Thyroid gland (tissue), 4 donors: ENCODE results near the gene PTRHD1. TPM values are rescaled to one million over a fixed set of nuclear protein-coding genes. Genes with fewer than 3 reads are reported as not detected.

Experiments used
- DNase-seq, 2 donors: peaks; one replicate each; pipeline ENCODE4 v3.0.0-alpha.2; 2019
- H3K27ac ChIP-seq, 3 donors: fragments of 200-600 bp; sonication (generic); 1 replicate in 2 of 3; 2 replicates in 1 of 3; pipeline ENCODE4 v1.5.1; 2016 to 2019; ENCODE audit warnings: mild to moderate bottlenecking in 1 of 3, moderate library complexity in 1 of 3
- H3K27me3 ChIP-seq: fragments of 200-600 bp; sonication (generic); one replicate; pipeline ENCODE4 v1.5.1; 2019
- H3K36me3 ChIP-seq, 2 donors: fragments of 200-600 bp; sonication (generic); one replicate each; pipeline ENCODE4 v1.5.1; 2016 to 2019
- H3K4me1 ChIP-seq, 2 donors: fragments of 200-600 bp; sonication (generic); one replicate each; pipeline ENCODE4 v1.5.1; 2017 to 2019
- H3K4me3 ChIP-seq, 3 donors: fragments of 200-600 bp; sonication (generic); replicated peaks in 1 of 3; 1 replicate in 2 of 3; 2 replicates in 1 of 3; pipeline ENCODE4 v1.5.1; 2016; ENCODE audit warnings: mild to moderate bottlenecking in 1 of 3
- H3K9me3 ChIP-seq: fragments of 200-600 bp; sonication (generic); one replicate; pipeline ENCODE4 v1.5.1; 2017
- CTCF ChIP-seq, 6 experiments: fragments of 200-600 bp in 3 of 6; fragments of 450-650 bp in 3 of 6; sonication (generic) in 3 of 6; IDR thresholded peaks; one replicate each; pipeline ENCODE4 v1.5.1; 2016 to 2019; ENCODE audit warnings: antibody characterized with exemption in 6 of 6, mild to moderate bottlenecking in 2 of 6, inconsistent platforms in 1 of 6, moderate library complexity in 1 of 6
- POLR2A ChIP-seq, 2 donors: fragments of 450-650 bp; IDR thresholded peaks; one replicate each; pipeline ENCODE4 v1.6.1; 2017; ENCODE audit warnings: antibody characterized with exemption in 2 of 2, mild to moderate bottlenecking in 2 of 2, moderate library complexity in 1 of 2
- WGBS, 2 donors: methylation state at CpG; one replicate each; pipeline ENCODE4 v1.1.5; 2017; 5-methylcytosine and 5-hydroxymethylcytosine counted together
- intact Hi-C: fragments of 100-400 bp; cut with DNase I; formaldehyde crosslinking; loops from one replicate; pipeline ENCODE4 v1.15.1; 2023
- total RNA-seq, 4 donors: library from RNA; depleted of rRNA; stranded (reverse); fragments of >200 nt; gene quantifications; one replicate each; pipeline ENCODE4 v1.2.3, GENCODE V29; 2016

The PTRHD1 gene
- total RNA-seq, 4 donors from 2014 or later: 12.6 to 68.8 (median 31.6) TPM

DNA sequence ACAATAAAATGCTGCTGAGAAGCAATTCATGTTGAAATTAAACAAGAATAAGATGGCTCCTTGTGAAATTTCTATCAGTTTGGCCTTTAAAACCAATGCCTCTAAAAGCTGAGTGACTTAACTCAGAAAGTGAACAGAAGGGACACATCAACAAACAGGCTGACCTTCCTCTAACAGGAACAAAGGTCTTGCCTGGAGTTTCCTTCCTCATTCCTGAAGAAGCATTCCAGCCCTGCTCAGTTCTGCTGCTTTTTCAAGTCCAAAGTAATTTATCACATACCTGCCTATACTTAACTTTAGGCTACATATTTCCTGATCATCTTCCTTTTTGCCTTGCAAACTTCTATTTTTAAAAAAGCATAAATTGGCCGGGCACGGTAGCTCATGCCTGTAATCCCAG, 14.1 kb downstream of the PTRHD1 start:
- no peaks in the 10 kb centered on the region for H3K27me3 ChIP-seq
- DNase-seq: no peak
- TF ChIP-seq POLR2A (IDR thresholded peaks at IDR 0.05): no peak
- TF ChIP-seq CTCF (IDR thresholded peaks at IDR 0.05): no peak
- no peaks in the 10 kb centered on the region for H3K36me3 ChIP-seq
- H3K4me1 ChIP-seq: no peaks in the 10 kb centered on the region
- 73 to 77% methylated on average over 2 of the region's 2 CpGs for WGBS, 2 donors
- no peak overlapping the region for H3K27ac ChIP-seq
- H3K9me3 ChIP-seq: no peaks in the 10 kb centered on the region
- H3K4me3 ChIP-seq: no peak overlapping the region
- intact Hi-C loops: no loop called here

GRCh38 chr2:24774373-24774772, 18.8 kb downstream of the PTRHD1 start:
- no peaks in the 10 kb centered on the region for H3K4me1 ChIP-seq

DNA sequence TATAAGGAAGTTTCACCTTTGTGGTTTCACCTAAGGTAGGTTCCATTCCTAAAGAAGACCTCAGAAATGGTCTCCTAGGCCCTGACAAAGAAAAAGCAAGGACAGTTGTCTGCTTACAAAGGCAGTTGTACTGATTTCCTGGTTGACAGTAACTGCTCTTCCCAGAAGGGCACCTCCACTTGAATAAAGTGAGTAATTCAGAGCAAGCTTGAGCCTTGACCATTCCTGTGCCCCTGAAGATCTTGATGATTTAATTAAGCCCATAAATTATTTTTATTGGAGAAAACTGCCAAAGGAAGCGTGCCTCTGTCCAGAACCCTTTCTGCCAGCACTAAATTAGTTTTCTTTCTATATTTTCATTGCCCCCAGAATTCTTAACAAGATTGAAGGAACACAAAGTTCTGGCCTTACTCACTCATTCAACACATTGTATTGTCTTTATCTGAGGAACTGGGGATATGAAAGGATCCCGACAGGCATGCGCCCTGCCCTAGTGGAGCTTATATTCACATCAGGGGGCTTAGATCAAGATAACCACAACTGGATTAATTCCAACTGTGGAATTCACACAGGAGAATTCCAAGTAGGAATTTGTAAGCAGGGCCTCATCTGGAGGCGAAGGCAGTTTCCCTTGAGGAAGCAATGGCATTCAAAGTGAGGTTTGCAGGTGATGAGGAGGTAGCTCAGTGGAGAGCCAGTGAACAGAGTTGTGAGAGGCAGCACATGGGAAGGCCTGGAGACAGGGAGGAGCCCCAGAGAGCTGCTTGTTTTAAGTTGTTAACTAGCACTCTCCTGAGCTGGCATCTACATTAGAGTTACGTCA, 21.2 kb downstream of the PTRHD1 start:
- intact Hi-C loops: no loop called here
- Histone ChIP-seq H3K9me3 (no peaks in the 10 kb centered on the region), H3K27me3 (no peaks in the 10 kb centered on the region), H3K36me3 (no peaks in the 10 kb centered on the region), H3K4me3 (no peak overlapping the region), H3K4me1 (peaks cover 12 to 20% of the 10 kb centered on the region in 2 donors), H3K27ac (no peak overlapping the region)
- TF ChIP-seq POLR2A (IDR thresholded peaks at IDR 0.05): no peak
- no peak for TF ChIP-seq CTCF (IDR thresholded peaks at IDR 0.05)
- peak; percentile 9 to 22 for DNase-seq
- 90 to 94% methylated on average over 5 of the region's 5 CpGs for WGBS, 2 donors

More at GRCh38 chr2:24774373-24774772, 18.8 kb downstream of the PTRHD1 start:
- 87% methylated on average over 3 of the region's 3 CpGs for WGBS, 2 donors
- Histone ChIP-seq H3K27ac (no peak overlapping the region), H3K9me3 (no peaks in the 10 kb centered on the region), H3K27me3 (no peaks in the 10 kb centered on the region), H3K36me3 (no peaks in the 10 kb centered on the region), H3K4me3 (no peak overlapping the region)
- intact Hi-C loops: no loop called here
- TF ChIP-seq CTCF (IDR thresholded peaks at IDR 0.05): no peak
- no peak for TF ChIP-seq POLR2A (IDR thresholded peaks at IDR 0.05)
- DNase-seq: no peak

GRCh38 chr2:24771061-24771460, 22.1 kb downstream of the PTRHD1 start:
- WGBS, 2 donors: 95 to 96% methylated on average over 5 of the region's 5 CpGs
- peaks cover 12 to 21% of the 10 kb centered on the region in 2 donors for H3K4me1 ChIP-seq
- no peak for TF ChIP-seq CTCF (IDR thresholded peaks at IDR 0.05)
- no peak for TF ChIP-seq POLR2A (IDR thresholded peaks at IDR 0.05)
- DNase-seq: no peak
- no peaks in the 10 kb centered on the region for H3K9me3 ChIP-seq
- no peaks in the 10 kb centered on the region for H3K36me3 ChIP-seq
- no peak overlapping the region for H3K4me3 ChIP-seq
- intact Hi-C loops: no loop called here
- no peak overlapping the region for H3K27ac ChIP-seq
- H3K27me3 ChIP-seq: no peaks in the 10 kb centered on the region

DNA sequence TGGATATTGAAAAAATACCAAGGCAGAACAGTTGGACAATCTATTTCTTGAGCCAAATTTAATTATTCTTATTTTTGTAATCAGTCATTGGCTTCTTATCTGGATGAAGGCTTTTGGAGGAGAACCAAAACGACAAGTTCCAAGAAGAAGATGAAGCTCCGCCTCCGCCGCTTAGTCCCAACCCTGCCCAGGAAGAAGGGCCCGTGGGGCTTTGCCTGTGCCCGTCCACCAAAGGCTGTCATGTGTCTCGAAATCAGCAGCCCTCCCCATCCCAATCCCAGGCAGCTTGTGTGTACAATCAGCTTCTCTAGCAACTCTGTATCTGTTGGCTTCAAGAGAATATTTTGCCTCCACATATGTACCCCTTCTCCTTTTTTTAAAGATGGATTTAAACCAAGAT, 24.6 kb downstream of the PTRHD1 start:
- Histone ChIP-seq H3K36me3 (no peaks in the 10 kb centered on the region), H3K4me1 (peaks cover 12 to 24% of the 10 kb centered on the region in 2 donors), H3K4me3 (no peak overlapping the region), H3K9me3 (no peaks in the 10 kb centered on the region), H3K27me3 (no peaks in the 10 kb centered on the region), H3K27ac (peak overlapping the region; percentile 74 to 82 (median 79))
- TF ChIP-seq CTCF (IDR thresholded peaks at IDR 0.05): no peak
- no peak for TF ChIP-seq POLR2A (IDR thresholded peaks at IDR 0.05)
- DNase-seq: peak; percentile 73 to 76
- 18 to 32% methylated on average over 7 of the region's 7 CpGs for WGBS, 2 donors
- intact Hi-C loops: no loop called here
